GM23338 (cell line): ENCODE data around the gene PRKCQ. TPM values are rescaled to one million over a fixed set of nuclear protein-coding genes. Genes with fewer than 3 reads are reported as not detected.

Source experiments
- ATAC-seq: fragments of 200-7000 bp; cut with Tn5 transposase; 3 replicates; pipeline ENCODE4 v1.9.1; 2020
- DNase-seq: peaks from one replicate; pipeline ENCODE4 v3.0.0-alpha.2; 2015; ENCODE audit warnings: low spot score
- H2AFZ ChIP-seq: fragments of 200-600 bp; sonication (generic); 2 replicates; pipeline ENCODE4 v1.8.0; 2016; ENCODE audit warnings: antibody characterized with exemption, mild to moderate bottlenecking, moderate library complexity
- H3F3A ChIP-seq: fragments of 200-600 bp; sonication (generic); replicated peaks from 2 replicates; pipeline ENCODE4 v1.8.0; 2017; ENCODE audit warnings: antibody characterized with exemption, mixed run types, low read depth
- H3K27ac ChIP-seq: fragments of 200-600 bp; sonication (generic); 2 replicates; pipeline ENCODE4 v1.6.1; 2016; ENCODE audit warnings: low read depth
- H3K27me3 ChIP-seq: fragments of 200-600 bp; sonication (generic); 2 replicates; pipeline ENCODE4 v1.8.0; 2016; ENCODE audit warnings: mild to moderate bottlenecking, mixed run types, moderate library complexity; ENCODE audit not compliant: insufficient read depth
- H3K36me3 ChIP-seq: fragments of 200-600 bp; sonication (generic); 2 replicates; pipeline ENCODE4 v1.8.0; 2016; ENCODE audit warnings: mild to moderate bottlenecking; ENCODE audit not compliant: insufficient read depth
- H3K4me1 ChIP-seq: fragments of 200-600 bp; sonication (generic); 2 replicates; pipeline ENCODE4 v1.8.0; 2016; ENCODE audit warnings: mild to moderate bottlenecking, moderate library complexity; ENCODE audit not compliant: insufficient read depth
- H3K4me2 ChIP-seq: fragments of 200-600 bp; sonication (generic); 2 replicates; pipeline ENCODE4 v1.7.1; 2017; ENCODE audit warnings: mixed run types
- H3K4me3 ChIP-seq: fragments of 200-600 bp; sonication (generic); 2 replicates; pipeline ENCODE4 v1.6.1; 2016; ENCODE audit warnings: mixed run types
- H3K79me2 ChIP-seq: fragments of 200-600 bp; sonication (generic); replicated peaks from 2 replicates; pipeline ENCODE4 v1.8.0; 2017; ENCODE audit warnings: mild to moderate bottlenecking; ENCODE audit not compliant: insufficient read depth
- H3K9me2 ChIP-seq: fragments of 200-600 bp; sonication (generic); 2 replicates; pipeline ENCODE4 v1.8.0; 2017; ENCODE audit not compliant: insufficient read depth
- H4K20me1 ChIP-seq: fragments of 200-600 bp; sonication (generic); replicated peaks from 2 replicates; pipeline ENCODE4 v1.8.0; 2017; ENCODE audit warnings: mild to moderate bottlenecking; ENCODE audit not compliant: insufficient read depth
- H3K27ac Mint-ChIP-seq: 2 replicates; pipeline ENCODE4 v1.8.0; 2020; ENCODE audit warnings: inconsistent platforms, mild to moderate bottlenecking, moderate library complexity, mixed read lengths
- H3K27me3 Mint-ChIP-seq: 3 replicates; pipeline ENCODE4 v1.8.0; 2022; ENCODE audit warnings: low read depth, mild to moderate bottlenecking, moderate library complexity, mixed read lengths, inconsistent platforms; ENCODE audit not compliant: insufficient read depth, poor library complexity
- H3K36me3 Mint-ChIP-seq: 3 replicates; pipeline ENCODE4 v1.8.0; 2021; ENCODE audit warnings: low read depth, mild to moderate bottlenecking, inconsistent platforms, moderate library complexity, mixed read lengths
- H3K4me1 Mint-ChIP-seq: 3 replicates; pipeline ENCODE4 v1.8.0; 2020; ENCODE audit warnings: mild to moderate bottlenecking, inconsistent platforms, mixed read lengths
- H3K4me3 Mint-ChIP-seq: 3 replicates; pipeline ENCODE4 v1.8.0; 2021; ENCODE audit warnings: moderate library complexity, mild to moderate bottlenecking, inconsistent platforms, mixed read lengths
- H3K9me3 Mint-ChIP-seq: 3 replicates; pipeline ENCODE4 v1.8.0; 2020; ENCODE audit warnings: moderate library complexity, mild to moderate bottlenecking, inconsistent platforms, mixed read lengths
- CREB1 ChIP-seq: fragments of 250-450 bp; sonication (Bioruptor Pico); IDR thresholded peaks from 2 replicates; pipeline ENCODE4 v1.5.0; 2020; ENCODE audit warnings: low read depth, mild to moderate bottlenecking, moderate library complexity
- CTCF ChIP-seq, 2 experiments: fragments of 200-600 bp in 1 of 2; sonication (generic) in 1 of 2; conservative IDR thresholded peaks; 2 replicates each; pipeline versions ENCODE4 v1.5.1 to v1.6.1; 2016 to 2017; ENCODE audit warnings: antibody characterized with exemption in 2 of 2, low read depth in 2 of 2, mild to moderate bottlenecking in 2 of 2, moderate library complexity in 1 of 2
- EZH2phosphoT487 ChIP-seq: fragments of 200-600 bp; sonication (generic); IDR thresholded peaks from one replicate; pipeline ENCODE4 v1.8.1; 2018; ENCODE audit warnings: antibody characterized with exemption; ENCODE audit not compliant: unreplicated experiment
- JUNB ChIP-seq: IDR thresholded peaks from one replicate; pipeline ENCODE4 v1.6.1; 2016; ENCODE audit warnings: antibody characterized with exemption; ENCODE audit not compliant: unreplicated experiment
- NANOG ChIP-seq: IDR thresholded peaks from 2 replicates; pipeline ENCODE4 v1.6.1; 2016; ENCODE audit warnings: antibody characterized with exemption, borderline replicate concordance
- POLR2AphosphoS5 ChIP-seq: IDR thresholded peaks from 2 replicates; pipeline ENCODE4 v1.6.1; 2016; ENCODE audit warnings: antibody characterized with exemption, low read depth
- REST ChIP-seq: IDR thresholded peaks from one replicate; pipeline ENCODE4 v1.6.1; 2018; ENCODE audit warnings: antibody characterized with exemption; ENCODE audit not compliant: unreplicated experiment
- STAT1 ChIP-seq: IDR thresholded peaks from one replicate; pipeline ENCODE4 v1.6.1; 2016; ENCODE audit warnings: antibody characterized with exemption; ENCODE audit not compliant: unreplicated experiment
- polyA plus RNA-seq: library from polyadenylated mRNA; unstranded; fragments of >200 nt; fragmentation: Nextera tagmentation; extraction: Ambion mirVana; gene quantifications from 2 replicates; pipeline ENCODE4 v1.2.1, GENCODE V29; 2016
- total RNA-seq: library from RNA; depleted of rRNA; stranded (reverse); fragments of >200 nt; shearing (Covaris generic); gene quantifications from 2 replicates; pipeline ENCODE4 v1.2.3, GENCODE V29; 2014
- TF ChIP-seq, protein P1 (sequence below): IDR thresholded peaks from 2 replicates; pipeline ENCODE4 v1.6.1; 2016; ENCODE audit warnings: antibody characterized with exemption
- TF ChIP-seq, protein P2 (sequence below): fragments of 250-450 bp; sonication (Bioruptor Pico); IDR thresholded peaks from 2 replicates; pipeline ENCODE4 v1.5.0; 2020; ENCODE audit warnings: mild to moderate bottlenecking, moderate library complexity

Gene PRKCQ
- total and polyA plus RNA-seq, 2 experiments from 2014 or later: 12.6 to 28.5 TPM

DNA sequence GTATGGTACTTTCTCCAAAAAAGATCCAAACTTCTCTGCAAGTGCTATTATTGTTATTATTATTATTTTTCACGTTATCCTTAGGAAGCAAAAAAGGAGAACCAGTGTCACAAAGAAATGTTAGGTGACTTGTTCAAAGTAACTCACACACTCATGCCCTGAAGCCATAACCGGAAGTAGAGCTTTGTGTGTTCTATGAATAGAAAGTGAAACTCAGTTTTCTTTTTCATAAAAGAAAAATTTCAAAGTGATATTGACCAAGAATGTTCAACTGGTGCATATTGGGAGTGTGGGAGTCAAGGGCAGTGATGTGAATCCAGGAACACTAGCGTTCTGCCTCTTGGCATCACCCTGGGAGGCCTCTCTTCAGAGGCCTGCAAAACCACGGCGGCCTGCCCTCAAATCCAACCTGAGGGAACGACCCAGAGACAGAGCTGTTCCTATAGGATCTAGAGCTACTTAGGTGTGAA, 106.1 kb downstream of the PRKCQ start (continued):
- TF ChIP-seq CTCF (conservative IDR thresholded peaks at IDR 0.05; ENCODE audit: low read depth in 2 of 2) (no peak), NANOG (no peak)

- H3K4me2 ChIP-seq: no peak overlapping the region
- Mint-ChIP-seq H3K27me3 (peaks cover 2% of the 10 kb centered on the region), H3K9me3 (no peaks in the 10 kb centered on the region; the same call in 2 of the 3 replicates)
- TF ChIP-seq, protein P1, sequence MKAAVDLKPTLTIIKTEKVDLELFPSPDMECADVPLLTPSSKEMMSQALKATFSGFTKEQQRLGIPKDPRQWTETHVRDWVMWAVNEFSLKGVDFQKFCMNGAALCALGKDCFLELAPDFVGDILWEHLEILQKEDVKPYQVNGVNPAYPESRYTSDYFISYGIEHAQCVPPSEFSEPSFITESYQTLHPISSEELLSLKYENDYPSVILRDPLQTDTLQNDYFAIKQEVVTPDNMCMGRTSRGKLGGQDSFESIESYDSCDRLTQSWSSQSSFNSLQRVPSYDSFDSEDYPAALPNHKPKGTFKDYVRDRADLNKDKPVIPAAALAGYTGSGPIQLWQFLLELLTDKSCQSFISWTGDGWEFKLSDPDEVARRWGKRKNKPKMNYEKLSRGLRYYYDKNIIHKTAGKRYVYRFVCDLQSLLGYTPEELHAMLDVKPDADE: no peak
- TF ChIP-seq, protein P2, sequence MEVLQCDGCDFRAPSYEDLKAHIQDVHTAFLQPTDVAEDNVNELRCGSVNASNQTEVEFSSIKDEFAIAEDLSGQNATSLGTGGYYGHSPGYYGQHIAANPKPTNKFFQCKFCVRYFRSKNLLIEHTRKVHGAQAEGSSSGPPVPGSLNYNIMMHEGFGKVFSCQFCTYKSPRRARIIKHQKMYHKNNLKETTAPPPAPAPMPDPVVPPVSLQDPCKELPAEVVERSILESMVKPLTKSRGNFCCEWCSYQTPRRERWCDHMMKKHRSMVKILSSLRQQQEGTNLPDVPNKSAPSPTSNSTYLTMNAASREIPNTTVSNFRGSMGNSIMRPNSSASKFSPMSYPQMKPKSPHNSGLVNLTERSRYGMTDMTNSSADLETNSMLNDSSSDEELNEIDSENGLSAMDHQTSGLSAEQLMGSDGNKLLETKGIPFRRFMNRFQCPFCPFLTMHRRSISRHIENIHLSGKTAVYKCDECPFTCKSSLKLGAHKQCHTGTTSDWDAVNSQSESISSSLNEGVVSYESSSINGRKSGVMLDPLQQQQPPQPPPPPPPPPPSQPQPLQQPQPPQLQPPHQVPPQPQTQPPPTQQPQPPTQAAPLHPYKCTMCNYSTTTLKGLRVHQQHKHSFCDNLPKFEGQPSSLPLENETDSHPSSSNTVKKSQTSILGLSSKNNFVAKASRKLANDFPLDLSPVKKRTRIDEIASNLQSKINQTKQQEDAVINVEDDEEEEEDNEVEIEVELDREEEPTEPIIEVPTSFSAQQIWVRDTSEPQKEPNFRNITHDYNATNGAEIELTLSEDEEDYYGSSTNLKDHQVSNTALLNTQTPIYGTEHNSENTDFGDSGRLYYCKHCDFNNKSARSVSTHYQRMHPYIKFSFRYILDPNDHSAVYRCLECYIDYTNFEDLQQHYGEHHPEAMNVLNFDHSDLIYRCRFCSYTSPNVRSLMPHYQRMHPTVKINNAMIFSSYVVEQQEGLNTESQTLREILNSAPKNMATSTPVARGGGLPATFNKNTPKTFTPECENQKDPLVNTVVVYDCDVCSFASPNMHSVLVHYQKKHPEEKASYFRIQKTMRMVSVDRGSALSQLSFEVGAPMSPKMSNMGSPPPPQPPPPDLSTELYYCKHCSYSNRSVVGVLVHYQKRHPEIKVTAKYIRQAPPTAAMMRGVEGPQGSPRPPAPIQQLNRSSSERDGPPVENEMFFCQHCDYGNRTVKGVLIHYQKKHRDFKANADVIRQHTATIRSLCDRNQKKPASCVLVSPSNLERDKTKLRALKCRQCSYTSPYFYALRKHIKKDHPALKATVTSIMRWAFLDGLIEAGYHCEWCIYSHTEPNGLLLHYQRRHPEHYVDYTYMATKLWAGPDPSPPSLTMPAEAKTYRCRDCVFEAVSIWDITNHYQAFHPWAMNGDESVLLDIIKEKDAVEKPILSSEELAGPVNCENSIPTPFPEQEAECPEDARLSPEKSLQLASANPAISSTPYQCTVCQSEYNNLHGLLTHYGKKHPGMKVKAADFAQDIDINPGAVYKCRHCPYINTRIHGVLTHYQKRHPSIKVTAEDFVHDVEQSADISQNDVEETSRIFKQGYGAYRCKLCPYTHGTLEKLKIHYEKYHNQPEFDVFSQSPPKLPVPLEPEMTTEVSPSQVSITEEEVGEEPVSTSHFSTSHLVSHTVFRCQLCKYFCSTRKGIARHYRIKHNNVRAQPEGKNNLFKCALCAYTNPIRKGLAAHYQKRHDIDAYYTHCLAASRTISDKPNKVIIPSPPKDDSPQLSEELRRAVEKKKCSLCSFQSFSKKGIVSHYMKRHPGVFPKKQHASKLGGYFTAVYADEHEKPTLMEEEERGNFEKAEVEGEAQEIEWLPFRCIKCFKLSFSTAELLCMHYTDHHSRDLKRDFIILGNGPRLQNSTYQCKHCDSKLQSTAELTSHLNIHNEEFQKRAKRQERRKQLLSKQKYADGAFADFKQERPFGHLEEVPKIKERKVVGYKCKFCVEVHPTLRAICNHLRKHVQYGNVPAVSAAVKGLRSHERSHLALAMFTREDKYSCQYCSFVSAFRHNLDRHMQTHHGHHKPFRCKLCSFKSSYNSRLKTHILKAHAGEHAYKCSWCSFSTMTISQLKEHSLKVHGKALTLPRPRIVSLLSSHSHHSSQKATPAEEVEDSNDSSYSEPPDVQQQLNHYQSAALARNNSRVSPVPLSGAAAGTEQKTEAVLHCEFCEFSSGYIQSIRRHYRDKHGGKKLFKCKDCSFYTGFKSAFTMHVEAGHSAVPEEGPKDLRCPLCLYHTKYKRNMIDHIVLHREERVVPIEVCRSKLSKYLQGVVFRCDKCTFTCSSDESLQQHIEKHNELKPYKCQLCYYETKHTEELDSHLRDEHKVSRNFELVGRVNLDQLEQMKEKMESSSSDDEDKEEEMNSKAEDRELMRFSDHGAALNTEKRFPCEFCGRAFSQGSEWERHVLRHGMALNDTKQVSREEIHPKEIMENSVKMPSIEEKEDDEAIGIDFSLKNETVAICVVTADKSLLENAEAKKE (CRISPR knock-in tag): no peak
- TF ChIP-seq EZH2phosphoT487: no peak
- no peak for TF ChIP-seq JUNB
- TF ChIP-seq POLR2AphosphoS5: no peak
- TF ChIP-seq CTCF (conservative IDR thresholded peaks at IDR 0.05; ENCODE audit: low read depth in 2 of 2): no peak
- TF ChIP-seq STAT1: no peak
- TF ChIP-seq NANOG: no peak
- no peak for TF ChIP-seq REST
- TF ChIP-seq CREB1: no peak
Observed at GRCh38 chr10:6473430-6473829, 106.6 kb downstream of the PRKCQ start.

More at GRCh38 chr10:6473430-6473829, 106.6 kb downstream of the PRKCQ start:
- Histone ChIP-seq H3K27me3 (no peaks in the 10 kb centered on the region), H3K27ac (no peak overlapping the region), H3F3A (no peaks in the 10 kb centered on the region), H3K4me1 (no peaks in the 10 kb centered on the region), H4K20me1 (no peaks in the 10 kb centered on the region), H3K9me2 (no peaks in the 10 kb centered on the region), H3K4me3 (no peak overlapping the region), H3K79me2 (no peaks in the 10 kb centered on the region), H2AFZ (no peak overlapping the region), H3K36me3 (peaks cover 7% of the 10 kb centered on the region)
- DNase-seq: no peak
- H3K27ac Mint-ChIP-seq: no peak overlapping the region
- H3K36me3 Mint-ChIP-seq: peaks cover 19% of the 10 kb centered on the region
- H3K4me1 Mint-ChIP-seq: peaks cover 4% of the 10 kb centered on the region; the same call in 1 of the 3 replicates
- no peak overlapping the region for H3K4me3 Mint-ChIP-seq
- no peak for ATAC-seq
